HG03060 (cell line): ENCODE data around the gene CASP1.

Experiments
- ATAC-seq: cut with Tn5 transposase; IDR thresholded peaks from one replicate; pipeline ENCODE4 v1.9.1; 2021; ENCODE audit warnings: low read depth, moderate number of reproducible peaks; ENCODE audit not compliant: unreplicated experiment

Gene CASP1

GRCh38 chr11:104995001-104995408 lies 39.9 kb downstream of the CASP1 start:
- no peak for ATAC-seq

GRCh38 chr11:104992781-104993180 lies 42.2 kb downstream of the CASP1 start:
- no peak for ATAC-seq

- no peak for ATAC-seq
Observed at GRCh38 chr11:104991994-104992393, 43.0 kb downstream of the CASP1 start.

GRCh38 chr11:104984808-104985207 lies 50.1 kb downstream of the CASP1 start:
- ATAC-seq: no peak

- no peak for ATAC-seq
Observed at GRCh38 chr11:104979839-104980238, 55.1 kb downstream of the CASP1 start.
